Stimulated activated CD4-positive, alpha-beta T cell treated with anti-CD3 and anti-CD28 coated beads, Interleukin-1b, Interleukin-23, amount 100 ng/mL, for 1 hour (primary cell): ENCODE data around the gene PLEKHB2.
"Not testable (repeated sequence)": the region's sequence is repeated elsewhere in the genome, so short reads cannot be mapped to it uniquely, and the experiment has no call there.

Source experiments
- DNase-seq, 2 donors: peaks; one replicate each; pipeline ENCODE4 v3.0.0-alpha.2; 2020; ENCODE audit warnings: low read depth in 2 of 2

The PLEKHB2 gene

DNA sequence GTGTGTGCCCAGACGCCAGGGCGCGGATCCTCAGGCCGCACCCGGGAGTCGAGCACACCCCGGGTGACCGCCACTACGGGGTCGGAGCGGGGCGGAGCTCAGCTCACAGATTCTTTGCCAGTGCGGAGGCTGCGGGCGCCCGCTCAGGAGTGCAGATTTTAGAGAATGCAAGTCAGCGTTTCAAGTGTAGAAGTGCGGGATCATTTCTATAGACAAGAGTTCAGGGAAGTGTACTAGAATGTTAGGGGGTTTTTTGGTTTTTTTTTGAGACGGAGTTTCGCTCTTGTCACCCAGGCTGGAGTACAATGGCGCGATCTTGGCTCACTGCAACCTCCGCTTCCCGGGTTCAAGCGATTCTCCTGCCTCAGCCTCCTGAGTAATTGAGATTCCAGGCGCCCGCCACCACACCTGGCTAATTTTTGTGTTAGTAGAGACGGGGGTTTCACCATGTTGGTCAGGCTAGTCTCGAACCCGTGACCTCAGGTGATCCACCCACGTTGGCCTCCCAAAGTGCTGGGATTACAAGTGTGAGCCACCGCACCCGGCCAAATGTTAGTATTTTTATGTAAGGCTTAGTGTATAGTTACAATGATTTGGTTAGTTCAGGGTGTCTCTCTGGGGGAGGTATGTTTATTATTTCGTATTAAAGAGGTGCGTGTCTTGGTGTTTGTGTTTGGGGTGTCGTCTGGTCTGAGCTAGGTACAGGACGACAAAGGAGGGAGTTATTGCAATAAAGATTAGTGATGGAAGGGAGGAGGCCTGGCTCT is 11.3 kb upstream of the PLEKHB2 start:
- no peak for DNase-seq

DNA sequence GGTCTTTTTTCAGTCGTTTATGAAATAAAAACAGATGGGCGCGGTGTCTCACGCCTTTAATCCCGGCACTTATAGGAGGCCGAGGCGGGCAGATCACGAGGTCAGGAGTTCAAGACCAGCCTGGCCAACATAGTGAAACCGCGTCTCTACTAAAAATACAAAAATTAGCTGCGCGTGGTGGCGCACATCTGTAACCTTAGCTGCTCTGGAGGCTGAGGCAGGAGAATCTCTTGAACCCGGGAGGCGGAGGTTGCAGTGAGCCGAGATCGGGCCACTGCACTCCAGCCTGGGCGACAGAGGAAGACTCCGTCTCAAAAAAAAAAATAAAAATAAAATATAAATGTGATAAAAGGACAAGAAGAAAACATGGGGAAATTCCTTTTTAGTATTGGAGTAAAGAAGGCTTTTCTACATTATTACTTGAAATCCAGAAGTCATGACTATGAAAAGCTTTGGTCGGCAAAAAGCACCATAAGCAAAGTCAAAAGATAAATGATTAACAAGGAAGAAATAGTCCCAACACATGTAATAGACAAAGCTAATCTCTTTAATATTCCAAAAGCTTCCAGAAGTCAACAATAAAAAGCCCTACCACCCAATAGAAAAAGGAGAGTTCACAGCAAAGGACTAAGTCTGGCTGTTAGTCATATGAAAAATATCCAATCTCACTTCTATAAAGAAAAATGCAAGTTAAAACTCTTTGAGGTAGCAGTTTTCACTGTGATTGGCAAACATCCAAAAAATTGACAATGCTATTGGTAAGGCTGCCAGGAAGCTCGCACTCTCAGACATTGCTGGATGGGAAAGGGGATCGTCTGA is 10.5 kb upstream of the PLEKHB2 start:
- DNase-seq: no peak

DNA sequence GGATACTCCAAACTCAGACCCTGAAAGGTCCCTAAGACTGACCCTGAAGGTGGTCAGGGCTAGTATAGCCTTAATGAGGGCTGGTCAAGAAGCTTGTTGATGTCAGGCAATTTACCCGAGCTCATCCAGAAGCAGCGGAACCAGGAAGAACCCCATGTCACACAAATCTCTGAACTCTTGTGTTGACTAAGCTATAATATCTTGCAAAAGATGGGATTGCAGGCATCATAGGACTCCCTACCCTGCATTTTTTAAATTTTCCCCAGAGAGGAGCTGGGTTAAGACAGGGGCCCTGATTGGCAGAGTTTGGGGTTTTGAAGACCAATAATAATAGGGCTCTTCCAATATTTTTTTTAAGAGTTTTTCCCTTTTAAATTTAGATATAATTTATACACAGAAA is 2.0 kb upstream of the PLEKHB2 start:
- DNase-seq: no peak

DNA sequence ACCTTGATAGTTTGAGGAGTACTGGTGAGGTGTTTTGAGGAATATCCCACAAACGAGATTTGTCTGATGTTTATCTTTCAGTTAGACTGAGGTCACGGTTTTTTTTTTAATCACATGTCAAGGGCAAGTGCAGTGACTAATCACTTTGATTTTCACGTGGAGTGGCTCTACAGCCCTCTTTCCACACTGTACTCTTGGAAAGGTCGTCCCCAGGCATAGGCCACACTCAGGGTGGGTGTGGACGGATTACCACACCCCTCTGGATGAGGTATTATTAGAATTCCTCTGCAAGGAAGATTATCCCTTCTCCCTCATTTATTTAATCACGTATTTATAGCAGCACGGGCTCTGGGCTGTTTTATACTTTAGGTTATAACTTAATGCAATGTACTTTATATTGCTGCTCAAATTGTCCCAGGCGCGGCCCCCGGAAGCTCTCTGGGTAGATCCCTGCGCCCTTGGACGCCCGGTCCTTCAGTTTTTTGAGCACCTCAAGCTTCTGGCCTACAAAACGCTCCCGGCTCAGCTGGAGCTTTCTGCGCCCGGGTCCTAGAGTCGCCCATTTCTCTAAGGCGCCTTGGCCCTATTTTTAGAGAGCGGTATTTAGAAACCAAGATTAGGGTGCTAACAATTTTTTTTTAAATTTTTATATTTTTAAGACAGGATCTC is 515 bp upstream of the PLEKHB2 start:
- peak in 1 of 2 donors; percentile 26 for DNase-seq

DNA sequence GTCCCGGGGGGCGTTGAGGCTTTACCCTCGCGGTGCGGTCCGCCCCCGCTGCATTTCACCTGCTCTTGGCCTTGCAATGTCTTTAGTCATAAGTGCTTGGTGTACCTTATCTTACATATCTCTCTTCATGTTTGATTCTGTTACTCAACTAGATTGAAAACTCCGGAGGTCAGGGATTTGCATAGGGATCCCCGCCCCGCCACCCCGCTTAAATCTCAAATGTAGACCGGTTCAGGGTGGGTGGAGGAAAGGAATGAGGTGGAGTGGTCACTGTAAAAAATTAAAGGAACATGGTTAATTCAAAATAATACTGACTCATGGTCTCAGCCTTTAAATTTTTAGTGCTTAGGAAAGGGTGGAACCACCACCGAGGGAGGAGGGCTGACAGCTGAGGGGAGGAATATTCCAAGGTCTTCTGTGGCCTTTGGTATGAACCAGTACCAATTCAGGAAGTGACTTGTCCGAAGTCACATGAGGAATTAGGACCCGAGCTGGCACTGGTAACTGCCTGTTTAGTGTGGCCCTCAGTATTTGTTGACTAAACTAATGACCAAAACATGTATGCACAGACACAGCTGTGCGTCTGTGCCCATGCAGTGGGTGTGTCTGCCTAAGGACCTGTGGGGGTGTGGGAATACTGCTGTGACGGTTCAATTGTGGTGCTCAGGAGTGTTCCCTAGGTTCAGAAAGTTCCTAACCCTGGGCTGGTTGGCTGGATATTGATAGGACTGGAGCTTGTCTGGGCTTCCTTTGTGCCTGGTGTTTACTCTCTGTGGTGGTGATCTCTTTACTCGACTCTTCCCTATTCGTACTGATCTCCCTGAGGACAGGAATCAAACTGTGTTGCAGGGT is 1.0 kb downstream of the PLEKHB2 start:
- no peak for DNase-seq

DNA sequence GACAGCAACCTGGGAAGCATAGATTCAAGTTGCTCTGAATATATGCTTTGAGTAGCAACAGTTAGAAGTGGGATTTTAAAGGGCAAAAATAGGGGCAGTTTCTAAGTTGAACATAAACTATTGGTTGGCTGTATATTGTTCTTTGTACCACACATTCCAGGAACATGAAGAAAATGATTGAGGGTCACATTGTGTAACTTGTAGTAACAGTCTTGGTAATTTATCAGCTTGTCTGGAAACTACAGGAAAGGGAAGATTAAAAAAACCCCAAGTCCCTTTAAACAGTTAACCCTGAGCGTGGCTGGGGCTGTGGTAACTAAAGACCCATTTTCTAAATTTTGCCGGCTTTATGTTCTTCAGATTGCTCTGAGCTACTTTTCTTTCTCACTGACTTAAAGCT is 7.4 kb downstream of the PLEKHB2 start:
- DNase-seq: no peak

DNA sequence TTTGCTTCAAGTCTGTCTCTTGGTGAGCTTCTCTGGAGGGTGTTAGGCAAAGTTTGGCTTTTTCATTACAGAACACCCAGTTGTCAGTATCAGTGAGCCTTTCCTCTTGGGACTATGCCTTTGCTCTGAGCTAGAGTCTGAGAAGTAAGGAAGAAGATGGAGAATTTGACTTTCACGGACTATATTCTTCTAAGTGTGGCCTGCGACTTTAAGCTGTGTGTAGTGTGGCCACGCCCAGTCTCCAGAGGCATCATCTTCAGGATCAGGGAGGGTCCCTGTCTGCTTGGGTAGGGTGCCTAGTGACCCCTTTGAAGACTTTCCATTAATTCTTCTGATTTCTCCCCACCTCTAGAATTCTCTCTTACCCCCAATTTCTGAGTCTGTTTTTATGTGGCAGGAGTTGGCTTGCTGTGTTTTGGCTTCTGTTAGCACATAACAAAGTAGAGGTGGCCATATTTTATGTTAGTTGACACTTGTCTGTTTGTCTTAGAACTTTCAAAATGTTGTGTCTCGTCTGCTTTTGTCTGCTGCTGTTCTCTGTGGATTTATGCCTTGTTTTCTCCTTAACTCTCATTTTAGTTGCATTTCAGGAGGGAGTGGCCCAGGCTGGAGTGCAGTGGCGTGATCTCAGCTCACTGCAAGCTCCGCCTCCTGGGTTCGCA is 8.6 kb downstream of the PLEKHB2 start:
- no peak for DNase-seq

DNA sequence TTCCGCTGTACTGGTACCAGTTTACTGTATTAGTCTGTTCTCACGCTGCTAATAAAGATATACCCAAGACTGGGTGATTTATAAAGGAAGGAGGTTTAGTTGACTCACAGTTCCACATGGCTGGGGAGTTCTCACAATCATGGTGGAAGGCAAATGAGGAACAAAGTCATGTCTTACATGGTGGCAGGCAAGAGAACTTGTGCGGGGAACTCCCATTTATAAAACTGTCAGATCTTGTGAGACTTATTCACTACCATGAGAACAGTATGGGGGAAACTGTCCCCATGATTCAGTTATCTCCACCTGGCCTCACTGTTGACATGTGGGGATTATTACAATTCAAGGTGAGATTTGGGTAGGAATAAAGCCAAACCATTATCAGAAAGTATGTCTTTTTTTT is 9.8 kb downstream of the PLEKHB2 start:
- DNase-seq: not testable (repeated sequence)

DNA sequence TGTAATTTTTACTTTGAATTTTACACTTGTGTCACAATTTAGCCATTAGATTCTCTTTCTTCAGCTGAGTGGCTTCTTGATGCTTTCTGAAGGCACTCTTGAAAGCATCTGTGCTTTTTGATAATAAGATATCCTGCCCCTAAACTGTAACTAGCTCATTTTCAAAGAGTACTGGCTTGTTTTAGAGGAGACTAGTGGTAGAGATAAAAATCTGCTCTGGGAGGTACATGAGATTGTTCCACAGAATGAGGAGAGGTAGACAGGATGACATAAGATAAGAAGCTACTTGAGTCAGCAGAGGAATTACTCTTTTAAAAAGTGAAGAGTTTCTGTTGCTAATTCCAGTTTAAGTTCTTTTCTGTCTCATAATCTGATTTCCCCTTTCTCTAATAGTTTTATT is 10.6 kb downstream of the PLEKHB2 start:
- DNase-seq: no peak

DNA sequence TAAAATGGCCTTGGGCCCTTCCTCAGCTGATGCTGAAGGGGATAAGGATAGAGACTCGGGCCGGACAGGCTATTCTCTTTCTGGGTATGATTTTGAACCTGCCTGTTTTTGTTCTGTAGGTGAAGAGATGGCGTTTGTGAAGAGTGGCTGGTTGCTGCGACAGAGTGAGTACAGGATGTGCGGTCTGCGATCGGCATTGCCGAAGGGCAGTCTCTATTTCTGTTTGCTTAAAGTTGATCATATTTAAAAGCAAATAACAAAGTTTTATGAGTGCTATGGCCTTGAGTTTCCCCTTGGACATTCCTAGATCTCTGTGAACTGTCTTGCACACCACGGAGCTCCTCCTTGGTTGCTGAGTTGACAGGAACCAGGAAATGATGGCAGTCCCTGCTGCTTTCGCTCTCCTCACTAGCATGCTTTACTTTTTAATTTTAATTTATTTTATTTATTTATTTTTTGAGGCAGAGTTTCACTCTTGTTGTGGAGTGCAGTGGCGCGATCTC is 15.7 kb downstream of the PLEKHB2 start:
- DNase-seq: no peak

DNA sequence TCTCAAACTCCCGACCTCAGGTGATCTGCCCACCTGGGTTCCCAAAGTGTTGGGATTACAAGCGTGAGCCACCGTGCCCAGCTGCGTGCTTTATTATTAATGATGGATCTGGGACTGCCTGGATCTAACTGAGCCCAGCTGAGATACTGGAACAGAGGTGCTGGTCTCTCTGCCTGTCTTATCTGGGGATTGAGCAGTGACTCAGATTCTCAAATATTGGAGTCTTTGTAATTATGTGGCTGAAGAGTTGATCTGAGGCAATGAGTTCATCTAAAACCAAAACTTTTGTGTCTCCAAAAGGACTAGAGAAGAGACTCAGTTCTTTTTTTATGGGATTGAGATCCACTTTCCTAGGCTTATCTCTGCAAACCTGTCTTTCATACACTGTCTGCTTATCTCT is 16.3 kb downstream of the PLEKHB2 start:
- DNase-seq: no peak

DNA sequence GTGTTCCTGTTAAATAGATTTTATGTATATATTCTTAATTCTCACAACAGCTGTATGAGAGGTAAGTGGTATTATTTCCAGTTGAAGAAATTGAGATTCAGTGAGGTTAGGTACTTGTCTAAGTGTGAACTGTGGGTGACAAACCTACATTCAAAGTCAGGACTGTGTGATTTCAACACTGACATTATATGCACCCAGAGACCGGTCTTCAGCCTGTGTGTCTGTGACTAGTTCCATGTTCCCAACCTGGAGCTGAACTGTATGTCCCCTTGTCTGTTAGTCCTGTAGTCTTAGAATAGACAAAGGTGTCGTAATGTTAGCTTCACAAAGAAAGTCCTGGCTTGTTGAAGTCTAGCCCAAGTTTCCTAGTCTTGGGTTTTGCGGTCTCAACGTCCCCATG is 17.4 kb downstream of the PLEKHB2 start:
- no peak for DNase-seq

DNA sequence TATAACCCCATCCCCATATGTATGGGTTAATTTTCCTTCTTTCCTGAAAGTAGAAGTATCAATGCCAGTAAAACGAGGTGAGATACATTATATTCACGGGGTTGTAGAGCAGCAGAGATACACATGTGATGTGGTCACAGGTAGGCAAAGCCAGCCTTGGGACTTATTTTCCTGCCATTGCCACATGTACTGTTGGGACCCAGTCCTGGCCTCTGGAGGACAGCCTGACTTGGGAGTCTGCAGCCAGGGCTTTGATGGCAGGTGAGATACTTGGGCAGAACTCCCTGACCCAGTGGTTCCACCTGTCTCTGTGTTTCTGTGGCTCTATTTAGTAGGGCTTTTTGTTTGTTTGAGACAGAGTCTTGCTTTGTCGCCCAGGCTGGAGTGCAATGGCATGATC is 18.1 kb downstream of the PLEKHB2 start:
- DNase-seq: no peak

DNA sequence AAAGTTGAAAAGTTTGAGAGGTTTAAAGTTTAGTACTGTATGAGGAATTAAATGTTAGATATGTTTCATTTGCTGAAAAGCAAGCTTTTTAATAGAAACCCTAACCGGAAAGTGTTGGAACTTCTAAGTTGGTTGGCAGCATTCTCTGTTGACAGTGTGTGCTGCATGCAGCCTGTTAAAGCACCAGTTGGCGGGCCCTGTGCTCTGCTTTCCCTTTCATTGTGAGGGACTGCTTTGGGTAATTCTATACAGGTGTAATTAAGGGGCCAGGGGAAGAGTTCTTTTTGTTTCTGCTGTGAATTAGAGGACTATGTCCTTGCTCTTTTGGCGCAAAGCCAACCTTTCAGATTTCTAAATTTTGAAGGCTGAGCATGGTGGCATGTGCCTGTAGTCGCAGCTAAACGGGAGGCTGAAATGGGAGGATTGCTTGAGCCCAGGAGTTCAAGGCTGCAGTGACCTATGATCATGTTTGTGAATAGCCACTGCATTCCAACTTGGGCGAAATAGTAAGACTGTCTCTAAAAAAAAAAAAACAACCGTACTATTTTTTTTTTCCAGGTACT is 20.1 kb downstream of the PLEKHB2 start:
- DNase-seq: no peak

DNA sequence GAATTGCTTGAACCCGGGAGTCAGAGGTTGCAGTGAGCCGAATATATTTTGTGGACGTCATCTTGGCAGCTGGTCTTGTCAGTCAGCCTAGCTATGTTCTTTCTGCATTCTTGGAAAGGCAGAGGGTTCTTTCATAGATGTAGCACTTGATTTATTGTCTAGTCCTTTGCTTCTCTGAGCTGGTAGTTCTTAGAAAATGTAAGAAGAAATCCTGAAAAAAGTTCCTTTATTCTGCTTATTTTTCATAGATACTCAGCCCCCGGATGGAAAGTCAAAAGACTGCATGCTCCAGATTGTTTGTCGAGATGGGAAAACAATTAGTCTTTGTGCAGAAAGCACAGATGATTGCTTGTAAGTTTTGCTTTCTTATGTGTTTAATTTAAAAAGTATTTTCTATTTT is 21.3 kb downstream of the PLEKHB2 start:
- DNase-seq: no peak

DNA sequence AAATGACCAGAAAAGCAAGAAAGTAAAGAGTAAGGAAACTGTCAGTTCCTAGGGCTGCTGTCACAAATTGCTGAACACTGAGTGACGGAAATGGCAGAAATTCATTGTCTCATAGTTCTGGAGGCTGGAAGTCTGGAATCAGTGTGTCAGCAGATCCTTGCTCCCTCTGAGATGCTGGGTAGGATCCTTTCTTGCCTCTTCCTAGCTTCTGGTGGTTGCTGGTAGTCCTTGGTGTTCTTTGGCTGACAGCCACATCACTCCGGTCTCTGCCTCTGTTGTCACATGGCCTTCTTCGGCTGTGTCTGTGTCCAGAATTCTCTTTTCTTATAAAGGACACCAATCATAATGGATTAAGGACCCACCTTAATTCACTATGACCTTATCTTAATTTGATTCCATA is 21.9 kb downstream of the PLEKHB2 start:
- no peak for DNase-seq

DNA sequence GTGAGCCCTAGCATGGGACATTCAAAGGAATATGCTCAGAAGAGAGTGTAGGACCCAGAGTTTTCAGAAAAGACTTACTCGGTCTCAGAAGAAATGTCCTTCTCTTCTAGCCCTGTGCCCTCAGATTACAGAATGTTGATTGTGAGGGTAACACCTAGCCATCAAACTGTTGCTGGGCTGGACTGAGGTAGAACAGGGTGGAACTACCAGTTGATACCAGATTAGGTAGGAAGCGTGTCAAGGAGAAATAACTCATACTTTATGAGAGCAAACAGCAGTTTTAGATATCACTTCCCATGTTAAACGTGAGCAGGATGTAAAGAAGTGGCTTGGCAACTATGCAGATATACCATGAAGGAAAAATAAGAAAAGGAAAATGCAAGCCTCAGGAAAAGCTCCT is 22.8 kb downstream of the PLEKHB2 start:
- DNase-seq: no peak

DNA sequence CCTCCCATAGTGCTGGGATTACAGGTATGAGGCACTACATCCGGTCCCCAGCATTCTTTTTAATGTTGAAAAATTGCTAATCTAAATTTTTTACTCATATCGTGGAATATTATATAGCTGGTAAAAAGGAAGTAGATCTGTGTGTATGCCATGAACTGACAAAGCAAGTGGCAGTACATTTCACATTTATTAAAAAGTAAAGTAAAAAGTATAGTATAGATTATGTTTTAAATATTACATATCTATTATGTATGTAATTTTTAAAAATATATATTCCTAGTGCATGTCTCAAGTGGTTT is 25.1 kb downstream of the PLEKHB2 start:
- no peak for DNase-seq

DNA sequence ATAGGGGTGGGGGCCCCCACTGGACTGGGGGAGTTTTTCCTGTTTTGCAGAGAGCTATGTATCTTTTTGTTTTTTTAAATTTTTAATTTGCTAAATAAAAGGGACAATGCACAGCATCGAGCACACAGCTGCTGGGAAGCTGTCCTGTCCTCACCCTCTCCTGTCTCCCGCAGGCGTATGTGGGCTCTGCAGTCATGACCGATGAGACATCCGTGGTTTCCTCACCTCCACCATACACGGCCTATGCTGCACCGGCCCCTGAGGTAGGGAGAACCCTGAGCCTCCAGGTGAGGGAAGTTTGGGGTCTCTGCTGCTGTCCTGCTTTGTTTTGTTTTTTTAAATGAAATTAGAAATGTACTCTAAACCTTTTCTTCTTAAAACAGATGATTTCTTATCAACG is 27.6 kb downstream of the PLEKHB2 start:
- DNase-seq: no peak

DNA sequence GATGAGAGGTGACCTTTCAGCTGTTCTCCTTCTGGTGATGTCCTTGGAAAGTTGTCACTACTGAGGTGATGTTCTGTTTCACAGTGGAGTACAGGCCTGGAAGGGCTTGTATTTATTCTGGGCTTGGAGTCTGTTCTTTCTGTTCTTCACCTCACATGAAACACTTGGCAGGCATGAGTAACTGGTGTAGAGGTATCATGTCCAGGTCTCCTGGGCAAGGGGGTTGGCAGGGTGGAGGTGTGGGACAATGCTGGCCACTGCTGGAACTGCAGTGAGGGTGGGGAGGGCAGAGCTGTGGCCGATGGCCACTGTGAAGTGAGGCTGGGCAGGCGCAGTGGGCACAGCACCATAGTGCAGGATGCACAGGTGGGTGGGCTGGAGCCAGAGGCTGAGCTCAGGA is 35.4 kb downstream of the PLEKHB2 start:
- no peak for DNase-seq

DNA sequence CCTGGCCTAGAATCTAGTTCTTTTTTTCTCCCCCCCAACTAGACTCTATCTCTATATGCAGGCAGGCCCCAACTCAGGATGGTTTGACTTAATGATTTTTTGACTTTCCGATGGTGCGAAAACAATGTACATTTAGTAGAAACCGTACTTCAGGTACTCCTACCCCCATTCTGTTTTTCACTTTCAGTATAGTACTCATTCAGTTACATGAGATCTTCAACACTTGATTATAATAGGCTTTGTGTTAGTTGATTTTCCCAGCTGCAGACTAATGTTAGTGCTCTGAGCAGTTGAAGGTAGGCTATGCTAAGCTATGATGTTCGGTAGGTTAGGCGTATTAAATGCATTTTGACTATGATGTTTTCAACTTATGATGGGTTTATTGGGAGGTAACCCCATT is 37.7 kb downstream of the PLEKHB2 start:
- DNase-seq: no peak
